Activated naive CD8-positive, alpha-beta T cell treated with anti-CD3 and anti-CD28 coated beads, Interleukin-2, amount 50 U/mL, for 24 hours (primary cell): ENCODE results near the gene KIF18B.

Experiments
- ATAC-seq: fragments of 150-1000 bp; cut with Tn5 transposase; one replicate; pipeline ENCODE4 v1.10.0; 2021
- DNase-seq: peaks from one replicate; pipeline ENCODE4 v3.0.0; 2021
- H3K27ac Mint-ChIP-seq: one replicate; pipeline ENCODE4 v1.8.0; 2021; ENCODE audit warnings: mild to moderate bottlenecking, mixed read lengths
- H3K27me3 Mint-ChIP-seq: one replicate; pipeline ENCODE4 v1.8.0; 2021; ENCODE audit warnings: mixed read lengths
- H3K36me3 Mint-ChIP-seq: one replicate; pipeline ENCODE4 v1.8.0; 2021; ENCODE audit warnings: low read depth, mixed read lengths
- H3K4me1 Mint-ChIP-seq: one replicate; pipeline ENCODE4 v1.8.0; 2021; ENCODE audit warnings: mixed read lengths
- H3K4me3 Mint-ChIP-seq: one replicate; pipeline ENCODE4 v1.8.0; 2021; ENCODE audit warnings: mild to moderate bottlenecking, moderate library complexity, mixed read lengths
- H3K9me3 Mint-ChIP-seq: one replicate; pipeline ENCODE4 v1.8.0; 2021; ENCODE audit warnings: mixed read lengths

KIF18B gene

DNA sequence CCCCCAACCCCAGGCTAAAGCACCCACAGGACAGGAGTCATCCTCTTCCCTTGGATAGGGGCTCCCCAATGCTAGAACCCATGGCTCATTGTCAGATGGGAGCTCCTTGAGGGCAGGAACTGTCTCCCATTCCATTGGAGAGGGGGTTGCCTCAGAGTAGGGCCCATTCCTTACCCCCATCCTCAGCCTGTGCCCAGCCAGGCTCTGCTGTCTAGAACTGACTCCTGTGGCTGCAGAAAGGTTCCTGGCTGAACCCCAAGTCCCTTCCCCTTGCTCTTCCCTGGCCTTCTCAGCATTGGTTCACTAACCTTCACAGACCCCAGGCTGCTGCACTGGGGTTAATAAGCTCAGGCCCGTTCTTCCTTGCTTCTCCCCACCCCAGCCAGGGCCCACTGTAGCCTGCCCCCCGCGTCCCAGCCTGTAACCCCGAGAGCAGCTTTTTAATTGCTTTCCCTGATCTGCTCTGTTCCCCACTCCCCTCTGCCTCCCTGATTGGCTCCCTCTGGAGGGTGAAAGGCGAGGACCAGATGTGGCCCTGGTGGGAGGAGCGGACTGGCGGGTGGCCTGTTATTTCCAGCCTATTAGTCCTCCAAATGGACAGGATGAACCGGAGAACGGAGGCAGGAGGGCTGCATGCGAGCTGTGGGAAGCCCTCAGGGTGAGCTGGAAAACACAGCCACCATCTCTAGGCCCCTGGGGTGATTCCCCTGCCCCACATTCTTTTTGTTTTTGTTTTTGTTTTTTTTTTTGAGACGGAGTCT is 26.3 kb downstream of the KIF18B start:
- Mint-ChIP-seq H3K4me3 (no peak overlapping the region), H3K27ac (no peak overlapping the region), H3K9me3 (no peaks in the 10 kb centered on the region), H3K36me3 (peaks cover 5% of the 10 kb centered on the region), H3K4me1 (peaks cover 5% of the 10 kb centered on the region), H3K27me3 (peaks cover 10% of the 10 kb centered on the region)
- DNase-seq (no peak), ATAC-seq (no peak)

DNA sequence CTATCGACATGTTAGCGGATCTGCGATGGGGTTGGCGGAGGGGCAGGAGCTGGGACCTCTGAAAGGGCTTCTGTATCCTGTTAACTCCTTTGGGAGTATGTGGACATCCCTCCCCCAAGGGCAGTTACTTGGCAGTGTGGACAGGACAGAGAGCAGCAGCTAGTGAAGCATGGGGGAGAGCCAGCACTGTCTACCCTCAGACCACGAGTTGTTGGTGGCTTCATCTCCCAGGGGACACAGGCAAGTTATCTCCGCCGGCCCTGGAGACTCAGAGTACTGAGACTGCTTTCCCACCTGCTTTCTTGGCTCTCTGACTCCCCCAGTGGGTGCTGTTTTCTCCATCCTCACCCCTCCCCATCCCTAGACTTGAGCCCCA is 27.0 kb downstream of the KIF18B start:
- Mint-ChIP-seq H3K36me3 (peaks cover under 1% of the 10 kb centered on the region), H3K4me1 (peaks cover 5% of the 10 kb centered on the region), H3K27ac (no peak overlapping the region), H3K27me3 (peaks cover 13% of the 10 kb centered on the region), H3K9me3 (no peaks in the 10 kb centered on the region), H3K4me3 (no peak overlapping the region)
- ATAC-seq (no peak), DNase-seq (no peak)

DNA sequence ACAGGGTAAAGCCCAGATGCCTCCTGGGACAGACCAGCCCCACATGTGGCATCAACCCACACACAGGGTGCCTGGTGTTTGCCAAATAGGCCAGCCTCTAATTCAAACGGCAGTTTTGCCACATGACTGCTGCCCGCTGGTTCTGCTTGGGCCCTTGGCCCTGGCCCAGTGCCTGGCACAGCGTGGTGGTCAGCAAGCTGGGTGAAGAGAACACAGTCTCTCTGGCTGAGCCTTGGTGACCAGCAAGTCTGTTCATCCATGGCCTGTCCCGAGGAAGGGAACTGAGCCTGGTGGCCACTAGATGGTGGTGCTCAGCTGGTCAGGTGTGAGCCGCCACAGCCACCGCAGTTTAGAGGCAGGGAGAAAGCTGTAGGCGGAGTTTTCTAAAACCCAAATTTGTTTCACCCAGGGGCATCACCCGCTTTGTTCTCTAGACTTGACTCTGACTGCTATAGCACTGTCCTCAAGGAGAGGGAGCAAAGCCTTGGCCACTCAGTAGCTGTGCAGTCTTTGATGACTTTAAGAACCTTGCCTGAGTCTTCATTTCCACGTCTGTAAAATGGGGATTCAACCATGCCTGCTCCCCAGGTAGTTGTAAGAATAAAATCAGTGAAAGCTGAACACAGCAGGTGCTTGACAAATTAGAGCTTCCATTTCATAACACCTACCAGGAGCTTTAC is 27.5 kb downstream of the KIF18B start:
- H3K36me3 Mint-ChIP-seq: no peaks in the 10 kb centered on the region
- DNase-seq (peak; percentile 62), ATAC-seq (peak; percentile 73)
- H3K27me3 Mint-ChIP-seq: peaks cover 13% of the 10 kb centered on the region
- no peaks in the 10 kb centered on the region for H3K9me3 Mint-ChIP-seq
- H3K4me3 Mint-ChIP-seq: no peak overlapping the region
- no peak overlapping the region for H3K27ac Mint-ChIP-seq
- H3K4me1 Mint-ChIP-seq: peaks cover 5% of the 10 kb centered on the region

DNA sequence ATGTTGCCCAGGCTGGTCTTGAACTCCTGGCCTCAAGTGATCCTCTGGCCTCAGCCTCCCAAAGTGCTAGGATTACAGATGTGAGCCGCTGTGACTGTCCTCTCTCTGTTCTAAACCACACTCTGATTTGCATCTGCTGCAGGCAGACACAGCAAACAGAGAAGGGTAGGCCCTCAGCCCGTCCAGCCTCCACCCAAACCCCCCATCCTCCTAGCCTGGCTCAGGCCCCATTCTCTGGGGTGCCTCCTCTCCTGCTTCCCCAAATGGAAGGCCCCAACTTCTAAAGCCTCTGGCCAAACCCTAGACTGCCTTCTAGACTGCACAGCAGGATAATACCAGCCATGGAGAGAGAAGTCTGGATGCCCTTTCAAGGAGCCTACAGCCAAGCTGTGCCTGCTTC is 28.2 kb downstream of the KIF18B start:
- Mint-ChIP-seq H3K4me3 (no peak overlapping the region), H3K27ac (no peak overlapping the region), H3K27me3 (peaks cover 13% of the 10 kb centered on the region), H3K9me3 (no peaks in the 10 kb centered on the region), H3K36me3 (no peaks in the 10 kb centered on the region), H3K4me1 (peaks cover 5% of the 10 kb centered on the region)
- DNase-seq (no peak), ATAC-seq (no peak)

DNA sequence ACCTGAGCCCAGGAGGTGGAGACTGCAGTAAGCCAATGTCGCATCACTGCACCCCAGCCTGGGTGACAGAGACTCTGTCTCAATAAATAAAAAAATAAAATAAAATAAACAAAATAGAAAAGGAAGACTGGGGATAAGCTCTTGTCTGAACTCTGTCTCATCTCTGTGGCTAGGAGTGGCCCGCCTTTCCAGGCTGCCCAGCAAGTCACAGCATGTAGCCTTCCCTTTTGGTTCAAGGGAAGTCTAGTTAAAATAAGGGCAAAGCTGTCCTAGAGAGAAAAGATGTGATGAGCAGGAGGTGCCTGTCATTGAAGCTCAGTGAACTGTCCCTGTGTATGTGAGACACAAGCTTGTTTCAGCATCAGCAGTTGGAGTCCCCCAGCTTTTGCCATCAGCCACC is 29.6 kb downstream of the KIF18B start:
- Mint-ChIP-seq H3K9me3 (no peaks in the 10 kb centered on the region), H3K36me3 (no peaks in the 10 kb centered on the region), H3K4me3 (no peak overlapping the region), H3K27me3 (peaks cover 19% of the 10 kb centered on the region), H3K4me1 (peaks cover 5% of the 10 kb centered on the region), H3K27ac (no peak overlapping the region)
- ATAC-seq (no peak), DNase-seq (no peak)

DNA sequence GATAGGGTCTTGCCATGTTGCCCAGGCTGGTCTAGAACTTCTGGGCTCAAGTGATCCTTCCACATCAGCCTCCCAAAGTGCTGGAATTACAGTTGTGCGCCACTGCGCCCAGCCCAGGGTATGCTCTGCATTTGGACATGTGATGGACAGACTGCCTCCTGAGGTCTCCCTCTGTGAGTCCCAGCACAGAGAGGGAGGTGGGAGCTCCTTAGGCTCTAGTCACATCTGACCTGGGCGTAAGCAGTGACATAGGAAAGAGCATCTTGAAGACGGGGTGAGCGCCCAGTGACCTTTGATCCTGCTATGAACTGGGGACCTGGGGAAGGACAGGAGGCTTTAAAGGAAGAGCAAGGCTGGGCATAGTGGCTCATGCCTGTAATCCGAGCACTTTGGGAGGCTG is 30.1 kb downstream of the KIF18B start:
- H3K4me1 Mint-ChIP-seq: peaks cover 5% of the 10 kb centered on the region
- DNase-seq (no peak), ATAC-seq (no peak)
- no peak overlapping the region for H3K27ac Mint-ChIP-seq
- no peaks in the 10 kb centered on the region for H3K9me3 Mint-ChIP-seq
- no peak overlapping the region for H3K4me3 Mint-ChIP-seq
- H3K36me3 Mint-ChIP-seq: no peaks in the 10 kb centered on the region
- H3K27me3 Mint-ChIP-seq: peaks cover 22% of the 10 kb centered on the region

DNA sequence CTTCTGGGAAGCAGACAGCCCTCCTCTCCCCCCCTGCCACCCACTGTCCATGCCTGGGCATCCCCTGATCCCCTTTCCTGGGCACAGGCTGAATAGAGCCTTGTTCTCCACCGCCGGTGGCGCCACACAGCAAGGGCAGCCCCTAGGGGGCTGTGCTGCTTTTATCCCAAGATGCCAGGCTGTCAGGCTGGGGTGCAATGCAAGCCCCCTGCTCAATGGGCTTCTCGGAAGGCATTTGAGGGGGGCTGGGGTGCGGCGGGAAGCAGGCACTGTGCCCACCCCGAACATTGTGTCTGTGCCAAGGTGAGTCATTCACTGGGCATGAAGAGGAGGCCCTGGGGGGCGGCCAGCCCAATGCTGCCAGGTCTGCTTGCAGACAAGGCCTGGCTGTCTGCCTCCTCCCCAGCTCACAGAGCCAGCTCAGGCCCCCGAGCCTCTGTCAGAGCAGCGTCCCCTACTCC is 30.8 kb downstream of the KIF18B start:
- ATAC-seq (no peak), DNase-seq (no peak)
- Mint-ChIP-seq H3K36me3 (no peaks in the 10 kb centered on the region), H3K27ac (no peak overlapping the region), H3K4me3 (no peak overlapping the region), H3K27me3 (peaks cover 25% of the 10 kb centered on the region), H3K9me3 (no peaks in the 10 kb centered on the region), H3K4me1 (peaks cover 5% of the 10 kb centered on the region)

DNA sequence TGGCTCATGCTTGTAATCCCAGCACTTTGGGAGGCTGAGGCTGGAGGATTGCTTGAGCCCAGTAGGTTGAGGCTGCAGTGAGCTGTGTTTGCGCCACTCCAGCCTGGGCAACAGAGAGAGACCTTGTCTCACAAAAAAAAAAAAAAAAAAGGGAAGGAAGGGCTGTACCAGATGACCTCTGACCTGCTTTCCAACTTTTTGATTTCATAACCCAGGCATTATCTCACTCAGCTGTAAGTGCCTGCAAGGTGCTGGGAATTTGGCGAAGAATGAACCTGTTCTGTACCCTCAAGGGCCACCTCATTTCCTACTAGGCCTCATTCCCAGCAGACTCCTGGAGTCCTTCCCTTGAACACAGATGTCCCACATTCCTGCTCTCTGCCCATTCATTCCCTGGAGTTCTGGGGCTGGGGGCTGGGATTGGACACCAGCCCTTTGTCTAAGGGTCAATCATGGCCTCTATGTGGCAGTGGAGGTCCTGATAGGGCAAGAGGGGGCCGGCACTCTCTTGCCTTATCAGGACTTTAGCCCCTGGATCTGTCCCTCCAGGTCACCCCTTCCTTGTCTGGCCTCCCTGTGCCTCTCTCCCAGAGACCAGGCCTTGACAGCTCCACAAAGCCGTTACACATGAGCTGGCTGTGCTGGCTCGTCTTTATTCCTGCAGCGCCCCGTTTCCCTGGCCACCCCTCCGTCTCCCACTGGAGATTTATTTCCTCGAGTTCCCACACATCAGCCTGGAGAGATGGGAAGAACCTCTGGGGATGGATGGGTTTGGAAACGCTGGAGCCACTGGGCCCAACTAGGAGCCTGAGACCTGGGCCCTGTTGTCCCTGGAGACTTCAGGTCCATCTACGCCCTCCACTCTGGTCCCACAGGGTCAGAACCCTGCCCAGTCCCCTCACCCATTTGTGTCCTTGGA is 31.5 kb downstream of the KIF18B start:
- H3K27ac Mint-ChIP-seq: no peak overlapping the region
- H3K36me3 Mint-ChIP-seq: no peaks in the 10 kb centered on the region
- peaks cover 5% of the 10 kb centered on the region for H3K4me1 Mint-ChIP-seq
- no peak for DNase-seq
- no peaks in the 10 kb centered on the region for H3K9me3 Mint-ChIP-seq
- ATAC-seq: no peak
- H3K4me3 Mint-ChIP-seq: no peak overlapping the region
- H3K27me3 Mint-ChIP-seq: peaks cover 30% of the 10 kb centered on the region

DNA sequence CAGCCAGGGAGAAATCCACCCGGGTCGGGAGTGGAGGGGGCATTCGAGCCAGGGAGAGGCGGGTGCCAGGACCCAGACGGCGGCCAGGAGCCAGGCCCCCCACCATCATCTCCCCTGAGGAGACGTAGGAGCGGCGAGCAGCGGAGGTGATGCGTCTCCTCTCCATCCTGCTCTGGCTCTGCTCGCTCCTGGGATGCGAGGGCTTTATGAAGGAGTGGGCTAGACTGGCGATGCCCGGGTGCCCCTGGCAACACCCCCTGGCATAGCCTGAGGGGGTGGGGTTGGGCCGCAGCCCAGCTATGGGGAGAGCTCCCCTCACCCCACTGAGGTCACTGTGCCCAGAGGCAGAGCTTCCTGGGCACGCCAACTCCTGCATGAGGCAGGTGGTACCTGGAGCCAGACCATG is 32.2 kb downstream of the KIF18B start, which contains the start of gene GFAP:
GFAP (minus strand) TSS at position 180 of the 406 bp plus-strand sequence; CDS start at position 166, 14 bp downstream.
- H3K27me3 Mint-ChIP-seq: peaks cover 23% of the 10 kb centered on the region
- H3K4me1 Mint-ChIP-seq: peaks cover 3% of the 10 kb centered on the region
- no peaks in the 10 kb centered on the region for H3K36me3 Mint-ChIP-seq
- ATAC-seq: no peak
- H3K27ac Mint-ChIP-seq: no peak within 1 kb of the TSS
- DNase-seq: no peak
- H3K4me3 Mint-ChIP-seq: no peak within 1 kb of the TSS
- H3K9me3 Mint-ChIP-seq: no peaks in the 10 kb centered on the region

DNA sequence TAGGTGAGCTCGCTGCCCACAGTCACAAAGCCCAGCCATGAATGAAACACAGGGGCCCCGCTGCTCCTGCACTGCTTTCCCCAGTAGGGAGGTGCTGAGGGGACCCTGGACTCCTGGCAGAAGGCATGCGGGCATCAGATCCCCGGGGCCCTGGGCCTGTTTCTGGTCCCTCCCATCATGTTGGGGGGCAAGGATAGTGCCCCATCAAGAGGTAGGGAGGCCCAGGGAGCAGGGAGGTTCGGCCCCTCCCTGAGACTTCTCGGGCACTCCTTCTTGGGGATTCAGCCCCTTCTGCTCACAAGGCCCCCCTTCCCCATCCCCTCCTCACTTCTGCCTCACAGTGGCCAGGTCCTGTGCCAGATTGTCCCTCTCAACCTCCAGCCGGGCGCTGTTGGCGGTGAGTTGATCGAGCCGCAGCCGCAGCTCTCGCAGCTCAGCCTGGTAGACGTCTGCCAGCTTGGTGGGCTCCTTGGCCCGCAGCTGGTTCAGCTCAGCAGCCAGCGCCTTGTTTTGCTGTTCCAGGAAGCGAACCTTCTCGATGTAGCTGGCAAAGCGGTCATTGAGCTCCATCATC is 32.8 kb downstream of the KIF18B start:
- H3K4me3 Mint-ChIP-seq: no peak overlapping the region
- H3K4me1 Mint-ChIP-seq: no peaks in the 10 kb centered on the region
- no peak for ATAC-seq
- peaks cover 21% of the 10 kb centered on the region for H3K27me3 Mint-ChIP-seq
- no peak for DNase-seq
- no peak overlapping the region for H3K27ac Mint-ChIP-seq
- no peaks in the 10 kb centered on the region for H3K9me3 Mint-ChIP-seq
- H3K36me3 Mint-ChIP-seq: no peaks in the 10 kb centered on the region

DNA sequence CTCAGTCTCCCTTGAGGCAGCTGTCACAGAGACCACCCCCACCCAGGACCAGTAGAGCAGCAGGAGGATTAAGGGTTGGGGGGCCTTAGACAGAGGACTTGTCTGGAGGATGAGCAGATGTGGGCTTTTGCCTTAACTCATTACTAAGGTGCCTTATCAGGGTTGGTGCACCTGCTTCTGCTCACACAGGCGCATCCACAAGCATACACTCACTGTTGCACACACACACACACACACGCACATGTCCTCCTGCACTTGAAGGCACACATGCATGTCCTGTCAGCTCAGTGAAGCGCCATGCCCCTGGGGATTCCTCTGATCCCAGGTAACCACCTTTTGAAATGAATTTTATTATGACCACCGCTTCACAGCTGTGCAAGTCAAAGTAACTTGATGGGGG is 33.4 kb downstream of the KIF18B start:
- H3K27ac Mint-ChIP-seq: no peak overlapping the region

DNA sequence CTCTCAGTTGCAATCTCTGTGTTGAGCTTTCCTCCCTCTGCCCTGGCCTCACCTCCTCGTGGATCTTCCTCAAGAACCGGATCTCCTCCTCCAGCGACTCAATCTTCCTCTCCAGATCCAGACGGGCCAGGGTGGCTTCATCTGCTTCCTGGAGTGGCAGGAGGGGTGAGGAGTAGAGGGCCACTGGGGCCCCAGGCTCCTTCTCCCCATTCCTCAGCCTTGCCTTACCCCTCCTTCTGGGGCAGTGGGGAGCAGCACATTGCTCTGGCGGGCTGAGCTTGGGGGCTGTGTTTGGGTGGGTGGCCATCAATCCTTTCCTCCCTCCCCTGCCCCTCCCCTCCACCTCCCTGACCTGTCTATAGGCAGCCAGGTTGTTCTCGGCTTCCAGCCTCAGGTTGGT is 33.9 kb downstream of the KIF18B start:
- no peak overlapping the region for H3K4me3 Mint-ChIP-seq
- peaks cover 21% of the 10 kb centered on the region for H3K27me3 Mint-ChIP-seq
- no peak for ATAC-seq
- no peaks in the 10 kb centered on the region for H3K9me3 Mint-ChIP-seq
- no peak overlapping the region for H3K27ac Mint-ChIP-seq
- no peaks in the 10 kb centered on the region for H3K36me3 Mint-ChIP-seq
- DNase-seq: no peak
- no peaks in the 10 kb centered on the region for H3K4me1 Mint-ChIP-seq

More for the DNA sequence above, 33.4 kb downstream of the KIF18B start:
- H3K4me3 Mint-ChIP-seq: no peak overlapping the region
- no peaks in the 10 kb centered on the region for H3K36me3 Mint-ChIP-seq
- ATAC-seq (no peak), DNase-seq (no peak)
- H3K27me3 Mint-ChIP-seq: peaks cover 21% of the 10 kb centered on the region
- no peaks in the 10 kb centered on the region for H3K9me3 Mint-ChIP-seq
- no peaks in the 10 kb centered on the region for H3K4me1 Mint-ChIP-seq

DNA sequence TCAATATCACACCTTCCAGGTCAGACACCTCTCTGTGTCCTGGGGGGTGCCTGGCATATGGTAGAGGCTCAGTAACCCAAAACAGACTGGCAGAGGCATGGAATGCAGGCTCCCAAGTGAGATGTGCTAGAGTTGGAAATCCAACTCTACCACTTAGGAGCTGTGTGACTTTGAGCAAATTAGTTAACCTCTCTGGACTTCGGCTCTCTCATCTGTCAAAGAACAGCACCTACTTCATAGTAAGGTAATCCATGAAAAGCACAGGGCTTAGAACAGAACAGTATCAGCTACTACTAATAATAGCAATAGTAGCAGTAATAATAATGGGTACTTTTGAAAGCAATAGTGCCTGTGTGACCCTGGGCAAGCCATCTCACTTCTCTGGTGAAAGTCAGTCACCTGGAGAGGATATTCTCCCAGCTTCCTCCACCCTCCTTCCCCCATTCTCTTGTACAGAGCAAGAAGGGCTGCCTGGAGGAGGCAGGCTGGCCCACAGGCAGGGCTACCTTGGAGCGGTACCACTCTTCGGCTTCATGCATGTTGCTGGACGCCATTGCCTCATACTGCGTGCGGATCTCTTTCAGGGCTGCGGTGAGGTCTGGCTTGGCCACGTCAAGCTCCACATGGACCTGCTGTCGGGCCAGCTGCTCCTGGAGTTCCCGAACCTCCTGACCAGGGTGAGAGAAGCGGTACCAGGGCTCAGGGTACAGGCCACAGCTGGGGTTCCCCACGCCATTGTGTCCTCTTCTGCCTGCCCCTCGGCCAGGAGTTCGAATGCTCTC is 34.6 kb downstream of the KIF18B start:
- no peaks in the 10 kb centered on the region for H3K36me3 Mint-ChIP-seq
- H3K9me3 Mint-ChIP-seq: no peaks in the 10 kb centered on the region
- no peak for ATAC-seq
- no peak for DNase-seq
- H3K27me3 Mint-ChIP-seq: peaks cover 21% of the 10 kb centered on the region
- H3K27ac Mint-ChIP-seq: no peak overlapping the region
- H3K4me3 Mint-ChIP-seq: no peak overlapping the region
- H3K4me1 Mint-ChIP-seq: no peaks in the 10 kb centered on the region
